ENCODE results near the gene OR7D4. TPM values are rescaled to one million over a fixed set of nuclear protein-coding genes. Genes with fewer than 3 reads are reported as not detected.

OR7D4 gene
- total RNA-seq, 1 experiment from 2014 or later, result not detected

- Mint-ChIP-seq H3K4me1 (ENCODE audit: insufficient read depth, unreplicated experiment) (no peaks in the 10 kb centered on the region), H3K4me3 (ENCODE audit: unreplicated experiment) (no peak overlapping the region), H3K27ac (ENCODE audit: low read depth, unreplicated experiment) (no peak overlapping the region), H3K9me3 (ENCODE audit: unreplicated experiment) (no peaks in the 10 kb centered on the region), H3K36me3 (ENCODE audit: insufficient read depth, unreplicated experiment) (peaks cover 100% of the 10 kb centered on the region), H3K27me3 (ENCODE audit: insufficient read depth, unreplicated experiment) (no peaks in the 10 kb centered on the region)
- ChIA-PET POLR2A (interaction anchor here (0.7 kb wide), 1 partner anchor 16 kb away, joined by 3 read pairs; no protein-coding TSS in a partner anchor), CTCF (interaction anchor here (0.6 to 1.1 kb wide), 3 partner anchors 44 to 507 kb away, joined by 3 to 5 read pairs (median 4); no protein-coding TSS in a partner anchor)
- intact Hi-C loops (cut with micrococcal nuclease), result no loop called here
- DNase-seq (ENCODE audit: unreplicated experiment), result no peak
- TF ChIP-seq, protein P1, sequence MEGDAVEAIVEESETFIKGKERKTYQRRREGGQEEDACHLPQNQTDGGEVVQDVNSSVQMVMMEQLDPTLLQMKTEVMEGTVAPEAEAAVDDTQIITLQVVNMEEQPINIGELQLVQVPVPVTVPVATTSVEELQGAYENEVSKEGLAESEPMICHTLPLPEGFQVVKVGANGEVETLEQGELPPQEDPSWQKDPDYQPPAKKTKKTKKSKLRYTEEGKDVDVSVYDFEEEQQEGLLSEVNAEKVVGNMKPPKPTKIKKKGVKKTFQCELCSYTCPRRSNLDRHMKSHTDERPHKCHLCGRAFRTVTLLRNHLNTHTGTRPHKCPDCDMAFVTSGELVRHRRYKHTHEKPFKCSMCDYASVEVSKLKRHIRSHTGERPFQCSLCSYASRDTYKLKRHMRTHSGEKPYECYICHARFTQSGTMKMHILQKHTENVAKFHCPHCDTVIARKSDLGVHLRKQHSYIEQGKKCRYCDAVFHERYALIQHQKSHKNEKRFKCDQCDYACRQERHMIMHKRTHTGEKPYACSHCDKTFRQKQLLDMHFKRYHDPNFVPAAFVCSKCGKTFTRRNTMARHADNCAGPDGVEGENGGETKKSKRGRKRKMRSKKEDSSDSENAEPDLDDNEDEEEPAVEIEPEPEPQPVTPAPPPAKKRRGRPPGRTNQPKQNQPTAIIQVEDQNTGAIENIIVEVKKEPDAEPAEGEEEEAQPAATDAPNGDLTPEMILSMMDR (IDR thresholded peaks at IDR 0.05; ENCODE audit: unreplicated experiment), result no peak
- no TSS peak for BruUV-seq (replicated peaks)
Measured at GRCh38 chr19:9161427-9161826, 58.0 kb downstream of the OR7D4 start.

Other genes with a start within 250 kb of the OR7D4 start
- gene MUC16, start 209.2 kb downstream of the OR7D4 start, total RNA-seq (2022), result under 0.01 and 0.05 TPM in 2 replicates
- not detected in 2 replicates for gene OR1M1, start 132.5 kb downstream of the OR7D4 start, total RNA-seq (2022)
- not detected in 2 replicates for gene OR7G2, start 112.1 kb downstream of the OR7D4 start, total RNA-seq (2022)
- gene OR7G1, start 103.8 kb downstream of the OR7D4 start, total RNA-seq (2022), result not detected in 2 replicates
- not detected in 2 replicates for gene OR7G3, start 92.6 kb downstream of the OR7D4 start, total RNA-seq (2022)
- 33.9 and 36.6 TPM in 2 replicates for gene ZNF317, start 79.2 kb downstream of the OR7D4 start, total RNA-seq (2022)
- gene OR7D2, start 40.6 kb downstream of the OR7D4 start, total RNA-seq (2022), result not detected in 2 replicates
- gene OR7E24, start 31.3 kb upstream of the OR7D4 start, total RNA-seq (2022), result not detected in 2 replicates
- gene ZNF699, start 90.2 kb upstream of the OR7D4 start, total RNA-seq (2022), result 6.4 and 6.7 TPM in 2 replicates
- 10.7 and 13.1 TPM in 2 replicates for gene ZNF559, start 104.6 kb upstream of the OR7D4 start, total RNA-seq (2022)
- gene ZNF177, start 143.4 kb upstream of the OR7D4 start, total RNA-seq (2022), result 0.79 and 3.0 TPM in 2 replicates
- 17.0 and 23.7 TPM in 2 replicates for gene ZNF266, start 216.0 kb upstream of the OR7D4 start, total RNA-seq (2022)